HG03039 (cell line): ENCODE data around the gene CREB3L1.

Experiments used
- ATAC-seq: cut with Tn5 transposase; IDR thresholded peaks from one replicate; pipeline ENCODE4 v1.9.1; 2021; ENCODE audit warnings: mild to moderate bottlenecking, moderate library complexity; ENCODE audit not compliant: unreplicated experiment

The CREB3L1 gene

DNA sequence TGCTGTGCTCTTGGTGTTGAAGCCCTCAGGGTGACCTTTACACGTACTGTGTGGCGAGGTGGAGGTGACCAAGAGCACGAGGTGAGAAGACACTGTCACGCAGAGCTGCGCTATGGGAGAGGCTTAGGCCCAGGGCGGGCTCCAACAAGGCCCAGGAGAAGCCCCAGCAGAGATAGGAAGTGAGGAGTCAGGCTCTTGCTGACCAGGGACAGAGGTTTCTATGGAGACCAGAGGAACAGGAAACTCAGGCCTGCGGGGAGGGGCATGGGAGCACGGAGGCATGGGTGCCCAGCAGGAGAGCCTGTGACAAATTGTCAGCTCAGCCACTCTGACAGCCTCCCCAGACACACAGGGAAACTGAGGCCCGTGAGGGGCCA lies 85.6 kb downstream of the CREB3L1 start:
- no peak for ATAC-seq

DNA sequence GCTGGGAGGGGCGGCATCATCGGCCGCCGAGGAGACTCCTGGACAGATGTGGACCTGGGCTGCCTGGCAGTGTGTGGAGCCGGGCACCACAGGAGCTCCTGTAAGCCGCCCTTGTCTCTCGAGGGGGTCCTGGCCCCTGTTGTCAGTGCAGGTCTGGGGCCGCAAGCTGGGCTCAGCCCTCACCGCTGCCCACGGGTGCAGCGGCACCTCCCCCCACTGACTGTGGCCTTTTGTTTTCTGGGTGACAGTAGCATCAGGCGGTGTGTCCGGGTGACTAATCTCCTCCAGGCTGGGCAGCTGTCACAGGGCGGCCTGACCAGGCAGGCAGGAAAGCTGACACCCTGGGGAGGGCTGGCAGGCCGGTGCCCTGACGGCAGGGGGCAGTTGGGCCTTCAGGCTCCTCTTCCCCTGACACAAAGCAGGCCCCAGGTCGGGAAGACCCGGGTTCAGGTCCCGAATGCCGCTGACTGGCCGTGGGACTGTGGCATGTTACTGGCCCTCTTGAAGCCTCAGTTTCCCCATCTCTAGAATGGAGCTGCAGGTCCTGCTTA lies 86.1 kb downstream of the CREB3L1 start:
- no peak for ATAC-seq

DNA sequence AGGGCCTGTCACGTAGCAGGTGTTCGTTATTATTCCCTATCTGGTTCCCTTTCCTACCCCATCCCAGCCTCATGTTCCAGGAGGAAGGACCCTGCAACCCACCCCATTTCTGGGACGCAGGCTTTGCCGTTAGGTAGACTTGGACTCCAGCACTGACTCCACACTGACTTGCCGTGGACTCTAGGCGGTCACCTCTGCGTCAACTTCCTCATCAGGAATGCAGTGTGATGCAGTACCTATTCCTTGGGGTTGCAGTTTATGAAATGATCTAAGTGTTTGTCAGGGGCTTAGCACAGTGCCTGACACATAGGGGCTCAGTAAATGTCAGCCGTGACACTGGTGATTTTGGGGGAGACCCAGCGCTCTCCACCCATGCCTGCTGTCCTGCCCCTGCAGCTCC lies 86.6 kb downstream of the CREB3L1 start:
- no peak for ATAC-seq

DNA sequence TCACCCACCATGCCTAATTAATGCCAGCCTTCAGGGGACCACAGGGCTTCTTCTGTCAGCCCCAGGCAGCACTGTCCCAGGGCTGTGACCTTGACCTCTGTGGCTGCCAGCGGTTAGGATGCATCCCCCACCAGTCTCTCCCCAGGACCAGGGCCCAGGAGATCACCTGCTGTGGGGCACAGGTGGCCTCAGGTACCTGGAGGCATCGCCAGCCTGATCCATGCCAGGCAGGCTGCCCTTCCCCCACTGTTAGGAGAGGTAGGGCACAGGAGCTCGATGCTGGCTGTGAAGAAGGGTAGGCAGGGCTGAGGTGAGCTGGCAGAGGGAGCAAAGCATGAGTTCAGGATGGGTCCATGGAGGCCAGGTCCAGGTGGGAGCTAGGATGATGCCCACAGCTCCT lies 87.3 kb downstream of the CREB3L1 start:
- no peak for ATAC-seq

GRCh38 chr11:46366260-46366659 lies 88.8 kb downstream of the CREB3L1 start:
- ATAC-seq, result no peak

DNA sequence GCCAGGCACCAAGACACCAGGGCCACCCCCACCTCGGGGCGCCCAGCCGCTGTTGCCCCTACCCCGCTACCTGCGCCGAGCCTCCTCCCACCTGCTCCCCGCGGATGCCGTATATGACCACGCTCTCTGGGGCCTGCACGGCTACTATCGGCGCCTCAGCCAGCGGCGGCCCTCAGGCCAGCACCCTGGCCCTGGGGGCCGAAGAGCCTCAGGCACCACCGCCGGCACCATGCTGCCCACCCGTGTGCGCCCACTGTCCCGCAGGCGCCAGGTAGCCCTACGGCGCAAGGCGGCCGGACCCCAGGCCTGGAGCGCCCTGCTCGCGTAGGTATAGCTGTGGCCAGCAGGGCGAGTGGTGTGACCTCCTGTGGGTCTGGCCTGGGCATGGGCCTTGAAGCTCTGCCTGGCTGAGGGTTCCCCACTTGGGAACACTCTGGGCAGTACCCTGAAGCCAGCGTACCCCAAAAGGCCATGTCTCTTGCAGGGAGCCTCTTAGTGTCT lies 89.2 kb downstream of the CREB3L1 start:
- ATAC-seq, result no peak

DNA sequence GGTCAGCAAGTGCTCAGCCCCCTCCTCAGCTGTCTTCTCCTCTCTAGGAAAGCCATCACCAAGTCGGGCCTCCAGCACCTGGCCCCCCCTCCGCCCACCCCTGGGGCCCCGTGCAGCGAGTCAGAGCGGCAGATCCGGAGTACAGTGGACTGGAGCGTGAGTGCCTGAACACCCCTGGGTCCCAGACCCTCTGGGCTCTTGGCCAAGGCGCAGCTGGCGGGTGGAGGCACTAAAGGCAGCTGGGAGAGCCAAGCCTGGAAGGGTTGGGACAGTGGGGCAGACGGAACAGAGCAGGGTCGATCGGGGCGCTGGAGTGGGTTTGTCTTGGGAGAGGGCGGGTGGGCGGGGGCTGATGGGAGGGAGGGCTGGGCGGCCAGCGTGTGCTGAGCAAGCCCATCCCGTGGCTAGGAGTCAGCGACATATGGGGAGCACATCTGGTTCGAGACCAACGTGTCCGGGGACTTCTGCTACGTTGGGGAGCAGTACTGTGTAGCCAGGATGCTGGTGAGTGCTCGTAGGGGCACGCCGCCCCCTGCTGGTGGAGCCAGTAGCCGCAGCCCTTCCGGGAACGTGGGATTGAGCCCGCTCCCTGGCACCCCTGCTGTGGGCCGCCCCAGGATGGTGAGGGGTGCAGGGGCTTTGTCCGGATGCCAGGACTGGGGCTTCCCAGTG lies 89.9 kb downstream of the CREB3L1 start:
- ATAC-seq, result no peak

- ATAC-seq, result no peak
Observed at GRCh38 chr11:46367916-46368267, 90.4 kb downstream of the CREB3L1 start.

DNA sequence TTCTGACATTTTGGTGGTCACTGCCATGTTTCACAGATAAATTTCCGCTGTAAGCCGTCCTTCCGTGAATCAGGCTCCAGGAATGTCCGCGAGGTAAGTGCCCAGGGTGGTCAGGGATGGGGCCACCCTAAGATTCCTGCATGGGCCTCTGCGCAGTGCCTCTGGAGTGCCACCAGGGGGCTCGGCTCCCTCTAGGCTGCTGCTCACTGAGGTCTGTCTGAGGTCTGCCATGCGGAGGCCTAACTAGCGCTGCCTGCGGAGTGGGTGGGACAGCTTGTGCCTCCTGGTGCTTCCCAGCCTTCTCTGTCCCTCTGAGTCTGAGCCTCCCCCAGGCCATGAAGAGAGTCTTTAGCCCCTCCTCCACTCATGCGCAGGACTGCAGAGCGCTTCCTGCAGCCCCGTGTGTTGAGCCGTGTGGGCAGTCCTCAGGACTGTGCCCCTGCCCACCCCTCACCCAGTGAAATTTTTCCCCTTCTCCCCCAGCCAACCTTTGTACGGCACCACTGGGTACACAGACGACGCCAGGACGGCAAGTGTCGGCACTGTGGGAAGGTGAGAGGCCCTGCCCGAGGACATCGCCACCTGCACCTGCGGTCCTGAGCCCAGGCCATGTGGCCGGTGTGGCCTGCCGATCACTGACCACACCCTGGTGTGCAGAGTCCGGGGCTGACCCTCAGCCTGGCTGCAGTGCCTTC lies 92.1 kb downstream of the CREB3L1 start:
- no peak for ATAC-seq

GRCh38 chr11:46370253-46370652 lies 92.8 kb downstream of the CREB3L1 start:
- ATAC-seq, result no peak
